ENCODE measurements around the gene TUBGCP2. TPM values are rescaled to one million over a fixed set of nuclear protein-coding genes. Genes with fewer than 3 reads are reported as not detected.

Gene TUBGCP2
- polyA plus RNA-seq, 1 donor (not counting 4 experiments of a cell fraction or from before 2014, with no cell fraction given): 55.8 TPM

- dilution Hi-C loops (cut with MboI; ENCODE audit: extremely low pct_ligation_motif_present, low sequenced_read_pairs): no loop called here
- no peaks in the 10 kb centered on the region for H3K4me1 ChIP-seq (ENCODE audit: control insufficient read depth, extremely low read depth, insufficient read depth, low read length)
- DNase-seq (ENCODE audit: low read depth, low spot score): no peak
Measured at GRCh38 chr10:133351408-133352318, 43.0 kb upstream of the TUBGCP2 start.

GRCh38 chr10:133350950-133351329 is 42.3 kb upstream of the TUBGCP2 start:
- Histone ChIP-seq H3K9me3 (ENCODE audit: control insufficient read depth, low read depth, low read length) (no peaks in the 10 kb centered on the region), H3K27me3 (ENCODE audit: control insufficient read depth, extremely low read depth, insufficient read depth, low read length) (peaks cover 4% of the 10 kb centered on the region), H3K9ac (ENCODE audit: control insufficient read depth, extremely low read depth, insufficient read depth, low read length) (no peak overlapping the region), H4K20me1 (ENCODE audit: control insufficient read depth, extremely low read depth, insufficient read depth, low read length) (no peaks in the 10 kb centered on the region), H3K4me2 (ENCODE audit: control insufficient read depth, extremely low read depth, insufficient read depth, low read depth, low read length) (no peak overlapping the region), H3K4me3 (ENCODE audit: control insufficient read depth in 2 of 3, extremely low read depth in 1 of 3, insufficient read depth in 2 of 3, low read depth in 1 of 3, low read length in 3 of 3) (no peak overlapping the region), H3K36me3 (ENCODE audit: control insufficient read depth in 2 of 2, extremely low read depth in 1 of 2, insufficient read depth in 2 of 2, low read length in 2 of 2) (no peaks in the 10 kb centered on the region), H3K27ac (ENCODE audit: control insufficient read depth, insufficient read depth, low read length) (no peak overlapping the region), H3K9me1 (ENCODE audit: control insufficient read depth, extremely low read depth, insufficient read depth, low read length) (no peaks in the 10 kb centered on the region), H2AFZ (ENCODE audit: control insufficient read depth, low read length) (no peak overlapping the region), H3K79me2 (ENCODE audit: control insufficient read depth, insufficient read depth, low read length) (no peaks in the 10 kb centered on the region), H3K4me1 (ENCODE audit: control insufficient read depth, extremely low read depth, insufficient read depth, low read length) (no peaks in the 10 kb centered on the region)
- no peak for TF ChIP-seq CTCF (optimal IDR thresholded peaks at IDR 0.05 in 1 of 3, IDR thresholded peaks at IDR 0.05 in 1 of 3, conservative IDR thresholded peaks at IDR 0.05 in 1 of 3; ENCODE audit: extremely low read depth in 1 of 3, insufficient read depth in 2 of 3, low read length in 3 of 3)
- TF ChIP-seq EZH2 (IDR thresholded peaks at IDR 0.05; ENCODE audit: low read length): no peak
- no peak for FAIRE-seq
- no peak for DNase-seq (ENCODE audit: low read depth, low spot score)
- dilution Hi-C loops (cut with MboI; ENCODE audit: extremely low pct_ligation_motif_present, low sequenced_read_pairs): no loop called here

More at GRCh38 chr10:133351408-133352318, 43.0 kb upstream of the TUBGCP2 start:
- H4K20me1 ChIP-seq (ENCODE audit: control insufficient read depth, extremely low read depth, insufficient read depth, low read length): no peaks in the 10 kb centered on the region
- no peak overlapping the region for H3K9ac ChIP-seq (ENCODE audit: control insufficient read depth, extremely low read depth, insufficient read depth, low read length)
- no peaks in the 10 kb centered on the region for H3K9me1 ChIP-seq (ENCODE audit: control insufficient read depth, extremely low read depth, insufficient read depth, low read length)
- peaks cover 8% of the 10 kb centered on the region for H3K27me3 ChIP-seq (ENCODE audit: control insufficient read depth, extremely low read depth, insufficient read depth, low read length)
- H3K79me2 ChIP-seq (ENCODE audit: control insufficient read depth, insufficient read depth, low read length): no peaks in the 10 kb centered on the region
- no peak overlapping the region for H3K27ac ChIP-seq (ENCODE audit: control insufficient read depth, insufficient read depth, low read length)
- FAIRE-seq: no peak
- H3K36me3 ChIP-seq (ENCODE audit: control insufficient read depth in 2 of 2, extremely low read depth in 1 of 2, insufficient read depth in 2 of 2, low read length in 2 of 2): no peaks in the 10 kb centered on the region
- H3K4me2 ChIP-seq (ENCODE audit: control insufficient read depth, extremely low read depth, insufficient read depth, low read depth, low read length): no peak overlapping the region
- no peaks in the 10 kb centered on the region for H3K9me3 ChIP-seq (ENCODE audit: control insufficient read depth, low read depth, low read length)
- TF ChIP-seq EZH2 (IDR thresholded peaks at IDR 0.05; ENCODE audit: low read length): no peak
- no peak for TF ChIP-seq CTCF (optimal IDR thresholded peaks at IDR 0.05 in 1 of 3, IDR thresholded peaks at IDR 0.05 in 1 of 3, conservative IDR thresholded peaks at IDR 0.05 in 1 of 3; ENCODE audit: extremely low read depth in 1 of 3, insufficient read depth in 2 of 3, low read length in 3 of 3)
- no peak overlapping the region for H3K4me3 ChIP-seq (ENCODE audit: control insufficient read depth in 2 of 3, extremely low read depth in 1 of 3, insufficient read depth in 2 of 3, low read depth in 1 of 3, low read length in 3 of 3)
- H2AFZ ChIP-seq (ENCODE audit: control insufficient read depth, low read length): no peak overlapping the region

All from keratinocyte (primary cell).